Epithelial cell of proximal tubule (primary cell): ENCODE measurements around the gene RFXANK. TPM values are rescaled to one million over a fixed set of nuclear protein-coding genes. Genes with fewer than 3 reads are reported as not detected.

ENCODE experiments used
- DNase-seq: peaks from one replicate; pipeline ENCODE4 v3.0.0-alpha.2; 2011; ENCODE audit warnings: low read depth
- H3K4me3 ChIP-seq: 2 replicates; pipeline ENCODE4 v1.5.1; 2011; ENCODE audit warnings: low read depth, mild to moderate bottlenecking, low read length
- total RNA-seq: library from RNA; depleted of rRNA; stranded (reverse); fragments of >200 nt; gene quantifications from 2 replicates; pipeline ENCODE4 v1.2.3, GENCODE V29; 2015
- TF ChIP-seq, protein P1 (sequence below): conservative IDR thresholded peaks from 2 replicates; pipeline ENCODE4 v1.5.1; 2012; ENCODE audit warnings: low read depth, mild to moderate bottlenecking, low read length

RFXANK gene
- total RNA-seq, 1 donor from 2014 or later: 95.8 TPM

GRCh38 chr19:19181488-19181998, 10.5 kb upstream of the RFXANK start:
- TF ChIP-seq, protein P1, sequence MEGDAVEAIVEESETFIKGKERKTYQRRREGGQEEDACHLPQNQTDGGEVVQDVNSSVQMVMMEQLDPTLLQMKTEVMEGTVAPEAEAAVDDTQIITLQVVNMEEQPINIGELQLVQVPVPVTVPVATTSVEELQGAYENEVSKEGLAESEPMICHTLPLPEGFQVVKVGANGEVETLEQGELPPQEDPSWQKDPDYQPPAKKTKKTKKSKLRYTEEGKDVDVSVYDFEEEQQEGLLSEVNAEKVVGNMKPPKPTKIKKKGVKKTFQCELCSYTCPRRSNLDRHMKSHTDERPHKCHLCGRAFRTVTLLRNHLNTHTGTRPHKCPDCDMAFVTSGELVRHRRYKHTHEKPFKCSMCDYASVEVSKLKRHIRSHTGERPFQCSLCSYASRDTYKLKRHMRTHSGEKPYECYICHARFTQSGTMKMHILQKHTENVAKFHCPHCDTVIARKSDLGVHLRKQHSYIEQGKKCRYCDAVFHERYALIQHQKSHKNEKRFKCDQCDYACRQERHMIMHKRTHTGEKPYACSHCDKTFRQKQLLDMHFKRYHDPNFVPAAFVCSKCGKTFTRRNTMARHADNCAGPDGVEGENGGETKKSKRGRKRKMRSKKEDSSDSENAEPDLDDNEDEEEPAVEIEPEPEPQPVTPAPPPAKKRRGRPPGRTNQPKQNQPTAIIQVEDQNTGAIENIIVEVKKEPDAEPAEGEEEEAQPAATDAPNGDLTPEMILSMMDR: no peak
- DNase-seq: no peak
- no peak overlapping the region for H3K4me3 ChIP-seq

DNA sequence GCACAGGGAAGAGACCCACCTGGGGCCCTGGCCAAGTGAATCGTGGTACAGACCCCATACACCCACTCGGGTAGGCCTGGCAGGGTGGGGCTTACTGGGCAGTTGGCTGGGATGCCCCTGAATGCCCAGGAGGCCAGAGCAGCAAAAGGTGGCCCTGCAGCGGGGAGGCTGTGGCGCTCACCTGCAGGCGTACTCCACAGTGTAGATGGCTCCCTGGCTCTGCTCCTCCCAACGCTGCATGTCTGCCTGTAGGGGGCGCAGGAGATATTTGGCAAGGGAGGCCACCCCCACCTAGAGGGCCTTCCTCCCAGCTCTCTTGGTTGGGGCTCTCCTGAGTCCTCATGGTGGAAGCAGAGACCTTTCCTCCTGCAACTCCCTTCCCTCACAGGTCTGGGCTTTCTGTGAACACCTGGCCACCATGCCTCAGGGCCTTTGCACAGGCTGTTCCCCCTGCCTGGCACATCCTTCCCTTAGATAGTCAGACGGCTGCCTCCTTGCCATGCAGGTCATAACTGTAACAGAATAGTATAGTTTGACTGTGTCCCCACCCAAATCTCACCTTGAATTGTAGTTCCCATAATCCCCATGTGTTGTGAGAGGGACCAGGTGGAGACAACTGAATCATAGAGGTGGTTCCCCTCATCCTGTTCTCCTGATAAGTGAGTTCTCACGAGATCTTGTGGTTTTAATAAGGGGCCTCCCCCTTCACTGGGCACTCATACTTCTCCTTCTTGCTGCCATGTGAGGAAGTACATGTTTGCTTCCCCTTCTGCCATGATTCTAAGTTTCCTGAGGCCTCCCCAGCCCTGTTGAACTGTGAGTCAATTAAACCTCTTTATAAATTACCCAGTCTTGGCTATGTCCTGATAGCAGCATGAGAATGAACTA, 6.0 kb upstream of the RFXANK start:
- TF ChIP-seq, protein P1: peak; percentile 74
- H3K4me3 ChIP-seq: no peak overlapping the region
- DNase-seq: no peak

- TF ChIP-seq, protein P1: no peak
- DNase-seq: no peak
- no peak overlapping the region for H3K4me3 ChIP-seq
Measured at GRCh38 chr19:19186742-19187141, 5.3 kb upstream of the RFXANK start.

- TF ChIP-seq, protein P1: no peak
- H3K4me3 ChIP-seq: peak overlapping the region; percentile 100
- no peak for DNase-seq
Measured at GRCh38 chr19:19191768-19192077, 335 bp upstream of the RFXANK start.

DNA sequence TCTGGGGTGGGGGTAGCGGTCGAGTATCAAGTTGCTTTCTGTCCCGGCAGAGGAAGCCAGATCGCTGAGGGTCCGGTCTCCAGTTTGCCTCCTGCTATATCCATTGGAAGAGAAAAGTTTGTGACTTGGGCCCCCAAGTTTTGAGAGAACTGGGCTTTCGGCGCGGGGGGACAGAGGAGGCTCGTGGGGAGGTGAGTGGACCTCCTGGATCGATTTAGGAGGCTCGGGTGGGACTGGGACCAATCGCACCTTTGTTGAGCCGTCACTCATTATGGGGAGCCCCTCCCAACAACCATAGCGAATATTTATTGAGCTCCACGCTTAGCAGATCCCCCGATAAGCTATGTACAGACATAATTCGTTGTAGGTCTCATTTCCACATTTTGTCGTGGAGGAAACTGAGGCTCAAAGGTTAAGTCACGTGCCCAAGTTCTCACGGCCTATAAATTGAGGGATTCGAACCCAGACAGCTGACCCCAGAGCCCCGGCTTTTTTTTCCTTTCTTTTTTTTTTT, 909 bp downstream of the RFXANK start:
- DNase-seq: no peak
- peak overlapping the region; percentile 100 for H3K4me3 ChIP-seq
- TF ChIP-seq, protein P1: no peak

DNA sequence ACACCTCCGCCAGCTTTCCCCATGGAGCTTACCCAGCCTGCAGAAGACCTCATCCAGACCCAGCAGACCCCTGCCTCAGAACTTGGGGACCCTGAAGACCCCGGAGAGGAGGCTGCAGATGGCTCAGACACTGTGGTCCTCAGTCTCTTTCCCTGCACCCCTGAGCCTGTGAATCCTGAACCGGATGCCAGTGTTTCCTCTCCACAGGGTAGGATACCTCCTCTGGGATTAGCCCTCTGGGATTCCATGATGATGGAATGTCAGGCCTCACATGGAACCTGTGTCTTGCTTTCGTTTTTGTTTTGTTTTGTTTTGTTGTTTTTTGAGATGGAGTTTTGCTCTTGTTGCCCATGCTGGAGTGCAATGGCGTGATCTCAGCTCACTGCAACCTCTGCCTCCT, 1.9 kb downstream of the RFXANK start:
- H3K4me3 ChIP-seq: peak overlapping the region; percentile 100
- DNase-seq: no peak
- TF ChIP-seq, protein P1: no peak
